T-helper 1 cell treated with Interleukin-12 subunit alpha and Interleukin-12 subunit beta and Interleukin-4 antibody, amounts not matched to agents 30 μg/mL and 1 μg/mL, for 36 hours (primary cell): ENCODE measurements around the gene OR10T2.
"Not testable (repeated sequence)": the region's sequence is repeated elsewhere in the genome, so short reads cannot be mapped to it uniquely, and the experiment has no call there.

Source experiments
- H3K27ac Mint-ChIP-seq: one replicate; pipeline ENCODE4 v1.8.0; 2021; ENCODE audit warnings: mild to moderate bottlenecking, mixed read lengths
- H3K27me3 Mint-ChIP-seq: one replicate; pipeline ENCODE4 v1.8.0; 2021; ENCODE audit warnings: low read depth, mixed read lengths
- H3K36me3 Mint-ChIP-seq: one replicate; pipeline ENCODE4 v1.8.0; 2021; ENCODE audit warnings: low read depth, mixed read lengths
- H3K4me1 Mint-ChIP-seq: one replicate; pipeline ENCODE4 v1.8.0; 2021; ENCODE audit warnings: low read depth, mixed read lengths
- H3K4me3 Mint-ChIP-seq: one replicate; pipeline ENCODE4 v1.8.0; 2021; ENCODE audit warnings: mild to moderate bottlenecking, moderate library complexity, mixed read lengths
- H3K9me3 Mint-ChIP-seq: one replicate; pipeline ENCODE4 v1.8.0; 2021; ENCODE audit warnings: mixed read lengths

The OR10T2 gene

GRCh38 chr1:158398818-158399514 is at the start of gene OR10T2:
Gene OR10T2, minus strand, starts transcription at chr1:158399466. Its CDS starts 0 bp downstream, at chr1:158399466.
- H3K27ac Mint-ChIP-seq: no peak within 1 kb of the TSS
- peaks cover 25% of the 10 kb centered on the region for H3K27me3 Mint-ChIP-seq
- no peaks in the 10 kb centered on the region for H3K36me3 Mint-ChIP-seq
- H3K4me3 Mint-ChIP-seq: no peak within 1 kb of the TSS
- H3K4me1 Mint-ChIP-seq: peaks cover 4% of the 10 kb centered on the region
- no peaks in the 10 kb centered on the region for H3K9me3 Mint-ChIP-seq

DNA sequence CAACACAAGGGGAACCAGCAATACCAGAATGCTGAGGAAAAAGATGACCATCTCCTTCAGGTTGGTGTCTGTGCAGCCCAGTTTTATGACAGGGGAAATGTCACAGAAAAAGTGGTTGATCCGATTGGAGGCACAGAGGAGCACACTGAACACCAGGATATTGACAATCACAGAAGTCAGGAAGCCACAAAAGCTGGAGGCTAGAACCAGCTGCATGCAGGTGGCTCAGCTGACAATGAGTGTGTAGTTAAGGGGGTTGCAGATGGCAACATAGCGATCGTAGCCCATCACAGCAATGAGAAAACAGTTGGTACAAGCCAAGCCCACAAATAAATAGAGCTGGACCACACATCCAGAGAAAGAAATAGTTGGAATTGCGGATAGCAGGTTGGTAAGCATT is 46.1 kb upstream of the OR10T2 start:
- Mint-ChIP-seq H3K9me3 (no peaks in the 10 kb centered on the region), H3K27ac (no peak overlapping the region), H3K4me3 (no peak overlapping the region), H3K4me1 (no peaks in the 10 kb centered on the region), H3K36me3 (no peaks in the 10 kb centered on the region), H3K27me3 (no peaks in the 10 kb centered on the region)

DNA sequence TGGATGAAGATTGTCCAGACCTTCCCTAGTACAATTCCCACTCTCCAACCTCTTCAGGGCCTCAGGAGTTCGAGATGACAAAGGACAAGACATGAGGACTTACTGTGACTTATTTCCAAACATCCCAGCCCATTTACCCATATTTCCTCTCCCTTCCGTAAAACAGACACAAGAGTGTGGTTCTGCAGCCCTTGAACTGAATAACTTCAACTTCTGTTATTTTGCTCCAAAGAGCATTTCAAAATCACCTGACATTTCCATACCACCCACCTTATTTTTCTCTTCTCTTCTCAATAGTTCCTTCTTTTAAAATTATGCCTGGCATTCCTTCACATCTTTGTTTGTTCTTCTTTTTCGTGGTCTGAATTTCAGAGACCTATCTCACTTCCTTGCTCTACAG is 35.5 kb upstream of the OR10T2 start:
- Mint-ChIP-seq H3K27me3 (no peaks in the 10 kb centered on the region), H3K9me3 (peaks cover 8% of the 10 kb centered on the region), H3K4me1 (no peaks in the 10 kb centered on the region), H3K36me3 (no peaks in the 10 kb centered on the region), H3K27ac (no peak overlapping the region), H3K4me3 (no peak overlapping the region)

GRCh38 chr1:158430163-158430562 is 30.9 kb upstream of the OR10T2 start:
- not testable (repeated sequence) for H3K9me3 Mint-ChIP-seq, H3K27ac Mint-ChIP-seq, H3K4me1 Mint-ChIP-seq, H3K4me3 Mint-ChIP-seq, H3K36me3 Mint-ChIP-seq, H3K27me3 Mint-ChIP-seq

DNA sequence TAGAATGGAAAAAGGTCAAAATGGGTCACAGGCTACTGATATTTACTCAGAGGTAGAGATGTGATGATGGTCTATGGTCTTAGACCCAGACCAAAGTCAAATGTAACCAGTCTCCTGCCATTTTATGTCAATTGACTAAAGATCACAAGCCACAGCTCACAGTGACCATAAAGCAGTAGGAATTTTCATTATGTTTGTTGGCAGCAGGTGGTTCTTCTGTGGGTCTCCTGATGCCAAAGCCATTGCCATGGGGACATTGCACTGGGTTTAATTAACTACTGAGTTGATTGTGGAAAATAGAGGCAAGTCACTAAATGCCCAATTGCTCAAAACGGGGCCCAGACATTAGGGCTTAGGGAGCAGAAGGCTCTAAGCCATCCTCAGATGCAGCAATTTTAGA is 26.9 kb upstream of the OR10T2 start, which contains the start of gene OR10K2:
OR10K2 (minus strand) TSS at position 101 of the 400 bp plus-strand sequence. CDS start 5,371 bp downstream, outside the sequence.
- Mint-ChIP-seq H3K27ac (no peak within 1 kb of the TSS), H3K36me3 (no peaks in the 10 kb centered on the region), H3K4me3 (no peak within 1 kb of the TSS), H3K27me3 (no peaks in the 10 kb centered on the region), H3K4me1 (no peaks in the 10 kb centered on the region), H3K9me3 (peaks cover 4% of the 10 kb centered on the region)

- Mint-ChIP-seq H3K4me1 (no peaks in the 10 kb centered on the region), H3K27ac (no peak overlapping the region), H3K9me3 (peaks cover 3% of the 10 kb centered on the region), H3K27me3 (no peaks in the 10 kb centered on the region), H3K36me3 (no peaks in the 10 kb centered on the region), H3K4me3 (no peak overlapping the region)
Observed at GRCh38 chr1:158425027-158425426, 25.8 kb upstream of the OR10T2 start.

DNA sequence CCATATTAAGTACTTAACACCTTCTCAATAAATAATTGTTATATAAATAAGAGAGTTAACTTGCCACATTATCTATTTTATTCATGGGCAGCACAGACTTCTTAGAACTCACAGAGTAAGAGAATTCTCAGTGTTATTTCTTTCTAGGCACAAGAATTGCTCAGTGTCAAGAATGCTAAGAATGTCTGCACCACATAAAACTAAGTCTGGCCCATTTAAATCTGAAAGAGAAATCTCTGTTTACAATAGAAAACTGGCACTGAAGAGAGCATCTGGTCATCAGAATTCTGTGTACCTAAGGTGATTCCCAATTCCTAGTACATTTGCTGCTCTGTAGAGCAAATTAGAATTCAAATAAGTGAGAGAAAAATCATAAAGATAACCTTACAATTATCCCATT is 22.9 kb upstream of the OR10T2 start:
- H3K36me3 Mint-ChIP-seq: no peaks in the 10 kb centered on the region
- H3K4me1 Mint-ChIP-seq: no peaks in the 10 kb centered on the region
- no peak overlapping the region for H3K27ac Mint-ChIP-seq
- no peak overlapping the region for H3K4me3 Mint-ChIP-seq
- no peaks in the 10 kb centered on the region for H3K9me3 Mint-ChIP-seq
- H3K27me3 Mint-ChIP-seq: no peaks in the 10 kb centered on the region

DNA sequence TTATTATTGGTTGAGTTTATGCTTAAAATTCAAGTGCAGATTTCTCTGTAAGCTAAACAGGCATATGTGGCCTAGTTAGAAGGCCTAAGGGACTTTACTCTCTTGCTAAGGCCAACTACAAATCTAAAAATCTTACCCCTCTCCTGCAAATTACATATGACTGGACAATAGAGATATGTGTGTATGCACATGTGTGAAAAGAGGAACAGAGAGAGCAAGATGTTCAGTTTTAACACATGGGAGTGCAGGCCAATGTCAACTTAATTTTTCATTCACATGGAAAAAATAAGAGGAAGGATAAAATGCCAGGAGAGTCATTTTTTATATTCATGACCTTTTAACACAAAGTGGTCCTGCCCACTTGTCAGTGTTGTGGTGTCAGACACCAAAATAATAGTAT is 18.3 kb upstream of the OR10T2 start:
- Mint-ChIP-seq H3K27ac (no peak overlapping the region), H3K4me3 (no peak overlapping the region)

DNA sequence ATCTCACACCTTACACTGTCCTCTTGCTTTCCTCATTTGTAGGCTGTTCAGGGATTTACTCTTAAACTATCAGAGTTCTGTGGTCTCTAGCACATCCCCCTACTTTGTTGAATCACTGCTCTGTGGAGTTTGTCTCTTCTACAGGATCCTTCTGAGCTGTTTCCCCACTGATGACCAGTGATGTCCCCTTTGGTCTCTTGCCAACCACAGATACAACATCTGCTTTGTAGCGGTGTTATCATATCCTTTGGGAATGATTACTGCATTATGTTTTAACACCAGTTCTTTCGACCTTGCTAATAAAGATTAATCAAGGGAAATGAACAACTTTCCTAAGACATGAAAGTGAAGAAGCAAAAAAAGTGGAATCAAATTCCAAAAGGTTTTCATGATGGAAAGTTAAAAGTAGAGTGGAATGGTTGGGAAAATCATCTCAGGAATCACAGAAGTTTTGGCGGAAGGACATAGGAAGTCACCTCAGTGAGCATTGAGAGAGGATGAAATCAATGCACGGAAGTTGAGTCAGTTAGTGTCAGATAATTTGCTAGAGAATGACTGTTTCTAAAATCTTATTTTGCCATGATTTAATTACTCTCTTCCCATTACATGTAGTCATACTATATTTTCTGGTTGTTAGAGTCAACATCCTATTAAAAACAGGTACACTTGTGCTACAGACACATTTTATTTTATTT is 15.5 kb upstream of the OR10T2 start:
- H3K9me3 Mint-ChIP-seq: no peaks in the 10 kb centered on the region
- H3K27ac Mint-ChIP-seq: no peak overlapping the region
- no peaks in the 10 kb centered on the region for H3K36me3 Mint-ChIP-seq
- H3K4me3 Mint-ChIP-seq: no peak overlapping the region
- no peaks in the 10 kb centered on the region for H3K27me3 Mint-ChIP-seq
- no peaks in the 10 kb centered on the region for H3K4me1 Mint-ChIP-seq

More for the DNA sequence above, 18.3 kb upstream of the OR10T2 start:
- Mint-ChIP-seq H3K27me3 (no peaks in the 10 kb centered on the region), H3K36me3 (no peaks in the 10 kb centered on the region), H3K9me3 (no peaks in the 10 kb centered on the region), H3K4me1 (no peaks in the 10 kb centered on the region)

DNA sequence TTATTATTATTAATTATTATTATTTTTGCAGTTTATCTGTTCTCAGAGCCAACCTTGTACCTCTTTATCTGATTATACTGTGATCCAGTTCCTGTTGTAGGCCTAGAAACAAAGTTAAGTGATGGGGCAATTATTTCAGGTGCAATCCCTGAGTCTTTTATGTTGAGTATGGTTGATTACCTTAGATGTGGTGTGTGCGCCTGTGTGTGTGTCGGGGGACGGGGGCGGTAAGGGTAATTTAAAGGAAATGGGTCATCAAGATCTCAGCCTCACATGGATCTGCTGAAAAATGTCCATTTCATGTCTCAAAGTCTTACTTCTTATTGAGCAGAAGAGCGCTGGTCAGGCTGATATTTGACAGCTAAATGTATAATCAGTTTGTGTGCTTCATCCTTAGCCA is 7.8 kb upstream of the OR10T2 start:
- H3K27me3 Mint-ChIP-seq: no peaks in the 10 kb centered on the region
- H3K27ac Mint-ChIP-seq: no peak overlapping the region
- no peaks in the 10 kb centered on the region for H3K36me3 Mint-ChIP-seq
- H3K4me1 Mint-ChIP-seq: no peaks in the 10 kb centered on the region
- H3K4me3 Mint-ChIP-seq: no peak overlapping the region
- H3K9me3 Mint-ChIP-seq: no peaks in the 10 kb centered on the region

- Mint-ChIP-seq H3K4me1 (peaks cover 4% of the 10 kb centered on the region), H3K27me3 (peaks cover 25% of the 10 kb centered on the region), H3K9me3 (no peaks in the 10 kb centered on the region), H3K4me3 (no peak overlapping the region), H3K36me3 (no peaks in the 10 kb centered on the region), H3K27ac (no peak overlapping the region)
Observed at GRCh38 chr1:158400871-158401270, 1.6 kb upstream of the OR10T2 start.

- no peaks in the 10 kb centered on the region for H3K36me3 Mint-ChIP-seq
- peaks cover 4% of the 10 kb centered on the region for H3K4me1 Mint-ChIP-seq
- H3K27ac Mint-ChIP-seq: no peak overlapping the region
- no peaks in the 10 kb centered on the region for H3K9me3 Mint-ChIP-seq
- peaks cover 22% of the 10 kb centered on the region for H3K27me3 Mint-ChIP-seq
- no peak overlapping the region for H3K4me3 Mint-ChIP-seq
Observed at GRCh38 chr1:158396646-158397045, 2.6 kb downstream of the OR10T2 start.

DNA sequence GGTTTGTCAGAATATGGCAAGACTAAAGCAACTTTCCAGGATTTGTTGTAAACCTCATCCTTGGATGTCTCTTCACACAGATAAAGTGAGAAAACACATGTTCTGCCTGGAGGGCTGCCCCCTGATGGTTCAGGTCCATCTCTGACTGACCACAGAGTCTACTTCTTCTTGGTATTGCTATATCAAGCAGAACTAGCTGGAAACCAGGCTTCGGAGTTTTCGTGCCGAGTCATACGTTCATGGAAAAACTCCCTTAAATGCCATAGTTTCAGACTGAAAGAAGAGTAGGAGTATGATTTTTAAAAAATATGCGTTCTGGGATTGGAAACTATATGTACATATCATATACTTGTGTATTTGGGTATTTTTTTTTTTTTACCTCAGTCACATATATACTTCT is 5.8 kb downstream of the OR10T2 start:
- Mint-ChIP-seq H3K27ac (no peak overlapping the region), H3K27me3 (peaks cover 4% of the 10 kb centered on the region), H3K9me3 (no peaks in the 10 kb centered on the region), H3K36me3 (no peaks in the 10 kb centered on the region), H3K4me1 (no peaks in the 10 kb centered on the region), H3K4me3 (no peak overlapping the region)

DNA sequence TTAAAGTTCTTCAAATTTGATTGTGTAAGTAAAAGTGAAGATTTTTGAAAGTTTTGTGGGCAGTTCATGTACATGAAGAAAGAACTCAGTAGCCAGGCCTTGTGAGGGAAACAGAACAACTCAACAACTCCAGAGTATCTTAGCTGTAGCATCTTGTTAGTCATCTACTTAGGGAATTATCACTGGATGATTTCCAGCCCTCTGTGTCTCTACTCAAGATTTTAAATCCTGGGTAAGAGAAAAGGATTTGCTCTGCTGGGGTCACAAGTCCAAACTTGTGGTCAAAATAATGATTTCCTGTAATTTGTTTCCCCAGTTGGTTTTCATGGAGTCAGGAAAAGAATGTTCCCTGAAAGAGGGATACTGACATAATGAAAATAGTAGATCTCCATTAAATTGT is 8.2 kb downstream of the OR10T2 start:
- Mint-ChIP-seq H3K4me3 (no peak overlapping the region), H3K27me3 (no peaks in the 10 kb centered on the region), H3K4me1 (no peaks in the 10 kb centered on the region), H3K9me3 (peaks cover 6% of the 10 kb centered on the region), H3K27ac (no peak overlapping the region), H3K36me3 (no peaks in the 10 kb centered on the region)

DNA sequence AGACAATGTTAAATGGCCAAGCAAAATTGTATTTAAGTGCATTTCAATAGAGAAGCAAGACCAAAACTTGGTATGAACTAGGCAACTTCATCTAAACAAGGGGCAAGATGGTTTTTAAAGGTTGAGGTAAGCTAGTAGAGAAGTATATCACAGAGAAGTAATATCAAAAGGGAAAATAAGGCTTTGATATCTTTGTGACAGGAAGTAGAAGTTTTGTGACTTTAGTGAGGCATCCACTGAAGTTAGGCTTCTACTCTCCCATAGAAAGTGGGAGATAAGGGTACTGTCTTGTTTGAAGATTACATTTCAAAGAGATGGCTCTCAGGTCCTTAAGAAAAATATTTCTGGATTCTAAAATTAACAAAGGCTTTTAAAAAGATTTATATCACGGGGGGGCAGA is 8.9 kb downstream of the OR10T2 start:
- H3K4me3 Mint-ChIP-seq: no peak overlapping the region
- no peaks in the 10 kb centered on the region for H3K36me3 Mint-ChIP-seq
- no peaks in the 10 kb centered on the region for H3K4me1 Mint-ChIP-seq
- H3K27me3 Mint-ChIP-seq: no peaks in the 10 kb centered on the region
- H3K27ac Mint-ChIP-seq: no peak overlapping the region
- H3K9me3 Mint-ChIP-seq: peaks cover 6% of the 10 kb centered on the region
